ENCODE results near the gene GPA33. TPM values are rescaled to one million over a fixed set of nuclear protein-coding genes. Genes with fewer than 3 reads are reported as not detected.

The GPA33 gene
- total RNA-seq, 2 donors from 2014 or later = 0.26 to 0.58 TPM

DNA sequence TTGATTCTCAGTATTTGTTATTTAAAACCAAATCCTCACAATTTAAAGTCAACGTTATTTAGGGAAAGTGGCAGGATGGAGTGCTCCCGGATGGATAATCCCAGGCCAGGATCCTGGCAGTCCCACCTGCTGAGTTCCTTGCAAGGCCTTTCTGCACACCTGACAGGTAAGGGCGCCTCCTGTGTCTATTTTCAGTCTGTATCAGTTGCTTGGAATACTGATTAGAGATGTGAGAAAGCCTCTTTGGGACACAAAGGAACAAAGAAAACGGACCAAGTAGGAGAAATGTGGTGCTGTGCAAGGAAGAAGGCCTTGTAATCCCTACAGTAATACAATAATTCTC, 15.9 kb upstream of the GPA33 start:
- Mint-ChIP-seq H3K27ac (no peak overlapping the region), H3K9me3 (no peaks in the 10 kb centered on the region), H3K4me1 (peaks cover 47% of the 10 kb centered on the region), H3K27me3 (peaks cover 10% of the 10 kb centered on the region), H3K4me3 (no peak overlapping the region), H3K36me3 (ENCODE audit: low read depth) (no peaks in the 10 kb centered on the region)
- no peak for ATAC-seq (replicated peaks)

GRCh38 chr1:167105271-167106118, 15.3 kb upstream of the GPA33 start:
- Mint-ChIP-seq H3K27me3 (peaks cover 10% of the 10 kb centered on the region), H3K27ac (peak overlapping the region; percentile 65), H3K36me3 (ENCODE audit: low read depth) (no peaks in the 10 kb centered on the region), H3K9me3 (no peaks in the 10 kb centered on the region), H3K4me1 (peaks cover 42% of the 10 kb centered on the region), H3K4me3 (peak overlapping the region; percentile 5)
- ATAC-seq (replicated peaks) = no peak

GRCh38 chr1:167104256-167104633, 14.1 kb upstream of the GPA33 start:
- Mint-ChIP-seq H3K27ac (peak overlapping the region; percentile 86), H3K9me3 (no peaks in the 10 kb centered on the region), H3K4me3 (peak overlapping the region; percentile 70), H3K27me3 (peaks cover 12% of the 10 kb centered on the region), H3K4me1 (peaks cover 32% of the 10 kb centered on the region), H3K36me3 (ENCODE audit: low read depth) (no peaks in the 10 kb centered on the region)
- peak; percentile 42 for ATAC-seq (replicated peaks)

- no peaks in the 10 kb centered on the region for H3K9me3 Mint-ChIP-seq
- H3K4me3 Mint-ChIP-seq = peak overlapping the region; percentile 70
- H3K27me3 Mint-ChIP-seq = peaks cover 16% of the 10 kb centered on the region
- H3K27ac Mint-ChIP-seq = peak overlapping the region; percentile 86
- peaks cover 23% of the 10 kb centered on the region for H3K4me1 Mint-ChIP-seq
- no peak for ATAC-seq (replicated peaks)
- no peaks in the 10 kb centered on the region for H3K36me3 Mint-ChIP-seq (ENCODE audit: low read depth)
Observed at GRCh38 chr1:167102906-167103573, 12.9 kb upstream of the GPA33 start.

DNA sequence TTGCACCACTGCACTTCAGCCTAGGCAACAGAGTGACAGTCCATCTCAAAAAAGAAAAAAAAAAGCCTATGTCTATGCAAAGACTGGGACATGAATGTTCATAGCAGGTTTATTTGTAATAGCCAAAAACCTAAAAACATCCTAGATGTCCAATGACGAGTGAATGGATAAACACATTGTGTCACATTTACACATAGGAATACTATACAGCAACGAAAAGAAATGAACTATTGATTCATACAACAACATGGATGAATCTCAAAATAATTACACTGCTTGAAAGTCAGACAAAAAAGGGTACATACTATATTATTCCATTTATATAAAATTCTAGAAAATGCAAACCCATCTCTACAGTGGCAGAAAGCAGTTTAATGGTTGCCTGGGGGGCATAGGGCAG, 11.6 kb upstream of the GPA33 start:
- no peak for ATAC-seq (replicated peaks)
- Mint-ChIP-seq H3K9me3 (no peaks in the 10 kb centered on the region), H3K27ac (no peak overlapping the region), H3K27me3 (peaks cover 16% of the 10 kb centered on the region), H3K4me1 (peaks cover 23% of the 10 kb centered on the region), H3K4me3 (no peak overlapping the region), H3K36me3 (ENCODE audit: low read depth) (no peaks in the 10 kb centered on the region)

DNA sequence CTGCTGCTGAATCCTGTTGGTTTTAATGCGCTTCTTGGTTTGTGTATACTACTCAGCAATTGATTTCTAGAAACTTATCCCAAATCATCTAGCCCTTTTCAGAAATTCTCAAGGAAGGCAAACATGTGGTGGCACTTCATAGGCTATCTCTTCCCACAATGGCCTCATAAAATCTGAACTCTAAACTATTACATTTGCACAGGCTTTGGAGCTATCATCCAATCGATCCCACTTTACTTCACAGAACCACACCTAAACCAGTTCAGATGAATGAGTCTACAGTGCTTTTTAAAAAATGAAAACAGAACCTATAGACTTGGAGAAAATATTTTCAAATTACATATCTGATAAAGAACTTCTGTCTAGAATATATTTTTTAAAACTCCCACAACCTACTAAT, 10.6 kb upstream of the GPA33 start:
- Mint-ChIP-seq H3K4me3 (no peak overlapping the region), H3K36me3 (ENCODE audit: low read depth) (no peaks in the 10 kb centered on the region), H3K27ac (no peak overlapping the region), H3K27me3 (peaks cover 16% of the 10 kb centered on the region), H3K9me3 (no peaks in the 10 kb centered on the region), H3K4me1 (peaks cover 21% of the 10 kb centered on the region)
- no peak for ATAC-seq (replicated peaks)

DNA sequence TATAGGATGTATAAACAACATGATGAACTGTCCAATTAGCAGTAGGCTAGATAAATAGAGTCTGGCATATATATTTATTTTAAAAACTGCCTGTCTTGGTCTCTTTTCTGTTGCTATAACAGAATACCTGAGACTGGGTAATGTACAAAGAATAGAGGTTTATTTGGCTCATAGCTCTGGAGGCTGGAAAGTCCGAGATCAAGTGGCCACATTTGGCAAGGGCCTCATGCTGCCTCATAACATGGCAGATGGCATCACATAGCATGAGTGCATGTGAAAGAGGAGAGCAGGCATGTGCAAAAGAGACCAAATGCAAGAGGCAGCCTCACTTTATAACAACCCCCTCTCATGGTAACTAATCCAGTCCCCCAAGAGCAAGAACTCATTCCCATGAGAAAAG, 9.7 kb upstream of the GPA33 start:
- Mint-ChIP-seq H3K4me3 (no peak overlapping the region), H3K27ac (no peak overlapping the region), H3K27me3 (peaks cover 11% of the 10 kb centered on the region), H3K36me3 (ENCODE audit: low read depth) (no peaks in the 10 kb centered on the region), H3K4me1 (peaks cover 19% of the 10 kb centered on the region), H3K9me3 (no peaks in the 10 kb centered on the region)
- ATAC-seq (replicated peaks) = no peak

DNA sequence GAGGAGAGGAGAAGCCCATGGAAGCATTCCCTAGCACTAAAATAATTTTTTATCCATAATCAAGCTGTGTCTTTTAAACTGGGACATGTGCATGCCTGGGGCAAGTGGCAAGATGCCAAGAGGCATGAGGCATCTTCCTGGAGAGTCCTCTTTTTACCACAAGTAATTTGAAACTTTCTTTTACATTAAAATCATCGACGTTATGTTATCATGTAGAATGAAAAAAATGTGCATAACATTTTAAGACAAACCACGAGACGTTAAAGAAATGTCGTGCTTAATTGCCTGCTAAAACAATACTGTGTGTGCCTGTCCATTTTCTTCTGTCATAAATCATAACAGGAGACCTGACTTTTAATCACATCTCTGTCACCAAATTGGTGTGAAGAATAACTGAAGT, 5.2 kb upstream of the GPA33 start:
- Mint-ChIP-seq H3K4me3 (no peak overlapping the region), H3K27me3 (peaks cover 8% of the 10 kb centered on the region), H3K36me3 (ENCODE audit: low read depth) (no peaks in the 10 kb centered on the region), H3K9me3 (no peaks in the 10 kb centered on the region), H3K27ac (no peak overlapping the region), H3K4me1 (peaks cover 10% of the 10 kb centered on the region)
- no peak for ATAC-seq (replicated peaks)

- H3K4me3 Mint-ChIP-seq = no peak overlapping the region
- peaks cover 13% of the 10 kb centered on the region for H3K4me1 Mint-ChIP-seq
- no peaks in the 10 kb centered on the region for H3K9me3 Mint-ChIP-seq
- no peaks in the 10 kb centered on the region for H3K36me3 Mint-ChIP-seq (ENCODE audit: low read depth)
- ATAC-seq (replicated peaks) = no peak
- H3K27me3 Mint-ChIP-seq = peaks cover 6% of the 10 kb centered on the region
- no peak overlapping the region for H3K27ac Mint-ChIP-seq
Observed at GRCh38 chr1:167094690-167095089, 4.5 kb upstream of the GPA33 start.

DNA sequence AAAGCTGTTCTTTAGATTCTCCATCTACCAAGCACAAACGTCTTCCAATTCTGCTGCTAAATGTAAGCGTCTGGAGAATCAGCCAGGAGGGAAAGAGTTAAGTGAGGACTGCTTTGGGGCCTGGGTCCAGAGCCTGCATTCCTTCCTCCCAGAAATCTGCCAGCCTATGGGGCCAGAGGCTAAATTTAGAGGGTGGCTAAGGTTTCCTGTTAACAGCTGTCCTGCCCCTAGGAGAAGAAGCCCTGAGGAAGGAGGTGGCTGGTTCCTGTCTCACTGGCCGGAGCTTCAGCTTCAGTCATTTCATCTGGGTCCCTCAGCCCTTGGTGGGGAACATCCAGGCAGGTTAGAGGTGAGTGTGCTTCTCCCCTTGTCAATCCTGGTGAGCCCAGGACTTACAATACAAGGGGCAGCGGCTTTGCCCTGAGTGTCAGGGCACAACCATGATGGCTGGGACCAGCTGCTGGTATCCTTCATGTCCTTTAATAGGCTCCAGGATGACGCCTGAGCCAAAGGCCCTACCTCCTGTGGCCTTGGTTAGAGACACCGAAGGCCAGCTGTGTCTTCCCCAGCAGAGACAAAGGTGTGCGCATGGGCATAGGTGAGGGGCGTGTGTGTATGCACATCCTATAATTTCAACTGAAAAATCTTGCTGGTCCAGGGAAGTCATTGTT, 3.8 kb upstream of the GPA33 start, which contains the start of gene STYXL2:
TSS of gene STYXL2 (plus strand) at position 230 of the 671 bp plus-strand sequence. CDS start 775 bp downstream, outside the sequence.
- Mint-ChIP-seq H3K27me3 (peaks cover 6% of the 10 kb centered on the region), H3K27ac (no peak within 1 kb of the TSS), H3K4me3 (no peak within 1 kb of the TSS), H3K36me3 (ENCODE audit: low read depth) (no peaks in the 10 kb centered on the region), H3K9me3 (peaks cover 3% of the 10 kb centered on the region), H3K4me1 (peaks cover 19% of the 10 kb centered on the region)
- no peak for ATAC-seq (replicated peaks)

DNA sequence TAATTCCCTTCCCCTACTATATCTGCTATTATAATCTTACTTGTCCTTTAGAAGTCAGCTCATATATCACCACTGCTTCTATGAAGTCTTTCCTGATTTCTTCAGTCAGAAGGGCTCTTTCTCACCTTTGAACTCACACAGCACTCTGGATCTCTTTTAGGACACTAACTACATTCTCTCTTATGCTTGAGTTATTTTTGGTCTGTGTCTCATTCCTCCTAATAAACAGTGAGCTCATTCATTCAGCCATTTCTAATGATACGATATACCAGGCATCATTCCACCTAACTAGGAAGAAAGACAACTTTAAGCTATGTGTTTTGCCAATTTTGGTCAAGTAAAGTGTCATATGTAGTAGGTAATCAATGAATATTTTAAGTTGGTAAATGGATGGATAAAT, 2.5 kb upstream of the GPA33 start:
- ATAC-seq (replicated peaks) = no peak
- H3K4me3 Mint-ChIP-seq = no peak overlapping the region
- peaks cover 3% of the 10 kb centered on the region for H3K27me3 Mint-ChIP-seq
- H3K36me3 Mint-ChIP-seq (ENCODE audit: low read depth) = no peaks in the 10 kb centered on the region
- peaks cover 3% of the 10 kb centered on the region for H3K9me3 Mint-ChIP-seq
- H3K27ac Mint-ChIP-seq = no peak overlapping the region
- H3K4me1 Mint-ChIP-seq = peaks cover 21% of the 10 kb centered on the region

GRCh38 chr1:167089939-167090313, 251 bp downstream of the GPA33 start:
- no peaks in the 10 kb centered on the region for H3K36me3 Mint-ChIP-seq (ENCODE audit: low read depth)
- peaks cover 18% of the 10 kb centered on the region for H3K4me1 Mint-ChIP-seq
- H3K9me3 Mint-ChIP-seq = peaks cover 3% of the 10 kb centered on the region
- peak overlapping the region; percentile 55 for H3K4me3 Mint-ChIP-seq
- ATAC-seq (replicated peaks) = no peak
- peak overlapping the region; percentile 86 for H3K27ac Mint-ChIP-seq
- H3K27me3 Mint-ChIP-seq = peaks cover under 1% of the 10 kb centered on the region

DNA sequence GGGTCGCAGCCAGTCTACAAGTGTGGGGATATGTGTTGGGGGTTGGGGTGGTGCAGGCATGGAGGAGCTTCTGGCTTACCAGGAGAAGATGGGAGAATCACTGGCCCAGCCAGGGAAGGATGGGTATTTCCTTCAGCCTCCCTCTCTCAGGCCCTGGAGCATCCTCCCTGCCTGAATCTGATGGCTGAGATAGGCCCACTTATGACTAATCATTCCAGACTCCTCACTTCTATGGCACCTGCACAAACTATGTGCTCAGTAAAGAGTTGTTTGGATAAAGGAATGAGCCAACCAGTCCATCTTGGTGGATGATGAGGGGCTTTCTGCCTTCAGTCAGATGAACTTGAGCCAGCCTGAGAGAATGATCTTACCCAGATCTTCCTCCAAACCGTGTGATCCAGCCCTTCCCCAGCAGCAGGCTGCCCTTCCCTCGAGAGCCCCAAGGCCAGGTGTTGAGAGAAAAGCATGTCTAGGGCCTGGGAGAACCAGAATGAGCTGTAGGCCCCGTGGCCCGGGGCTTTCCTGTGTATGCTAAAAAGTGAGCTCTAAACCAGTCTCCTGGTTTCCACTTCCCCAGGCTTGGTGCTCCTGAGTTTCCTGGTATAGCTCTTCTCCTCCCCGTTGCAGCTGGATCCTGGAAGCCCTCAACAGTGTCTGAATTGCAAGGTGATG, 1.3 kb downstream of the GPA33 start:
- Mint-ChIP-seq H3K36me3 (ENCODE audit: low read depth) (no peaks in the 10 kb centered on the region), H3K4me3 (peak overlapping the region; percentile 55), H3K4me1 (peaks cover 17% of the 10 kb centered on the region), H3K9me3 (peaks cover 3% of the 10 kb centered on the region), H3K27ac (peak overlapping the region; percentile 86), H3K27me3 (no peaks in the 10 kb centered on the region)
- ATAC-seq (replicated peaks) = no peak

DNA sequence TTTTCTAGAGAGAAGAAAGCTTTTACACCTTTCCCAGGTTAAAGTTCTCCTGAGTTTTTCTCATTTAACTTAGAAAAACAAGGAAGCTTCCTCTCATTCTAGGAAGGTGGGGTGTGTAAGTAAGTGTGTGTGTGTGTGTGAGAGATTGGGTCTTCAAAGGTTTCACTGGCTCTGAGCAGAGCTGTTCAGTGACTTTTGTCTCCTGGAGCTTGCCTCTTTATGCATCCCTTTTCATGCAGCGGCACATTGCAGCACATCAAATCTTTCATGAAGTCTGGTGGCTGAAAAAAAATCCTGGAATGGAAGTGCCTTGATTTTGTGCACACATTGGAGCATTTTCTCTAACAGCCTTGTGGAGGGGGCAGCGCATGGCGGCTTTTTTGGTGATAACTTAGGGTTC, 3.4 kb downstream of the GPA33 start:
- no peaks in the 10 kb centered on the region for H3K36me3 Mint-ChIP-seq (ENCODE audit: low read depth)
- H3K9me3 Mint-ChIP-seq = peaks cover 3% of the 10 kb centered on the region
- H3K4me3 Mint-ChIP-seq = no peak overlapping the region
- no peak for ATAC-seq (replicated peaks)
- peaks cover 17% of the 10 kb centered on the region for H3K4me1 Mint-ChIP-seq
- no peak overlapping the region for H3K27ac Mint-ChIP-seq
- peaks cover 7% of the 10 kb centered on the region for H3K27me3 Mint-ChIP-seq
